NCI-H345 treated with DMSO at 0.1 percent for 48 hours (cell line): Measurements from ENCODE around the gene LRRC57.
"Not testable (repeated sequence)": the region's sequence is repeated elsewhere in the genome, so short reads cannot be mapped to it uniquely, and the experiment has no call there.

Source experiments
- DNase-seq: peaks from one replicate; lab custom pipeline; 2025; ENCODE audit not compliant: unreplicated experiment; lab: John Stamatoyannopoulos, UW

Gene LRRC57

DNA sequence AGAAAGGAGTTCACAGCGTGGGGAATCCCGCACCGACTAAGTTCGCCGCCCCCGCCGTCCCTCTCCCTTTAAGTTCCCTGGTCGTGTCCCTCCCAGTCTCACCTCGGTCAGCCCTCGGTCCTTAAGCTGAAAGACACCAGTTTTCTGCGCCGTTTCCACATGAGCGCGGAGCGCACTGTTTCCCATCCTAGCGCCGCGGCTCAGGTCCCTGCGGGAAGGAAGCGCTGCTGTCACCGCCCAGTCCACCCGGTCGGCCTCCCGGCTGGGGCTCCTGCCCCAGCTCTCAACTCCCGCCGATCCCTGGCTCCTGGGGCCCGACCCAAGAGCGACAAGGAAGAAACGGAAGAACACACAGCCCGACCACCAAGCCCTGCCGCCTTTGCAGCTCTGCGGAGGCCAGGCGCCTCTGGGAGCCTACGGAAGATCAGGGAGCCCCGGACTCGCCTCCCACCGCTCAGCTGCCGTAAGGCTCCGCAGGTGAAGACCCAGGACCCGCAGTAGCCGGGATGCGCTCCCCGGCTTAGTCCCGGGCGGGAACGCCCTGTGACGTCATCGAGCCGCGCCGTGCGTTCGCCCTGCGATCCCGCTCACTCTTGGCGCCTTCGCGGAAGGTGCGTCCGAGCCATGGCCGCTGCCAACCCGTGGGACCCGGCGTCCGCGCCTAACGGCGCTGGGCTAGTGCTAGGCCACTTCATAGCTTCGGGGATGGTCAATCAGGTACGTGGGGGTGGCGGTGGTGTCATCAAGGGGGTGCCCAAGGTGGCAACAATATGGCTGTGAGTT, at the start of gene LRRC57, which contains the start of gene HAUS2:
Gene LRRC57 (minus strand): TSS at position 545 of the 783 bp plus-strand sequence. CDS start 359 bp downstream, at position 186.
Gene HAUS2 (plus strand): TSS at position 590 of the 783 bp plus-strand sequence. CDS start 35 bp downstream, at position 625.
- peak; percentile 40 for DNase-seq

DNA sequence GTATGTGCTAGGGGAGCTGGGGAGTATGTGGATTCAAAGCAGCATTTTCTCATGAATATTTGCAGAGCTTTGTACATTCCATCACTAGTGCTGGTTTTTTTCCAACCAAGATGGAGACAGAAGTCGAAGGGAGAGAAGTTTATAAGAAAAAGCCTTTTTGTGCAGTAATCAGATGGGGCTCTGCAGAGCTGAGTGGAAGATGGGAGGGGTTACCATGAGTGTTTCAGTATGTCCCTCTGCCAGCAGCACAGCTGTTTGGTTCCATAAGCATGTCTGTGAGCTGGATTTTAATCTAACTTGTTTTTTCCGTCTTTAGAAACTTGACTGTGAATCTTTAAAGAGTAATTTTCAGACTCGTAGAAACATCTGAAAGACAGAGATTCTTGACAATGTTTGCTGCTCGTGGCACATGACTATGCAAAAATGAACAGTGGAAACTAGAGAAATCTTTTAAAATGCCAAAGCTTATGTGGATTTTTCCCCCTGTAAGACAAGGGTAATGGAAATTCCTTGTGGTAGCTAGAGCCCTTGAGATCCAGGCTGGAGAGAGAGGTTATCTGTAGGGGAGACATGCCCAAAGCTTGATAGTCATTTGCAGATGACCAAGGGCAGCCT, 47.1 kb upstream of the LRRC57 start:
- DNase-seq: no peak

DNA sequence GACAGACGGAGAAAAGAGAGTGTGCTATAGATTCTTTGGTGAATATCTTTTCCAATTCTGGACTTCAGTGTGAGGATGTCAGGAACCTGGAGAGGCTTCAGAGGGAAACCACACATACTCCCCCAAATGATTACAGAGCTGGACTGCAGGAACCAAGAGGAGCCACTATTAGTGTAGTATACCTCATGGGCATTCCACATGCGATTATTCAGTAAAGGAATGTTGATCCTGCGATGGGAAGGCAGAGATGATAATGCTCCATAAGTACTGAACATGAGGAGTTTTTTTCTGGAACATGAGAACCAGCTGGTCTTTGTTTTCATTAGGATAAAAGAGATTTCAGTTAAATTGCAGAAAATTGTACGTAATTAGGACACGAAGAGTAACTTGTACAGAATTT, 45.5 kb upstream of the LRRC57 start:
- no peak for DNase-seq

DNA sequence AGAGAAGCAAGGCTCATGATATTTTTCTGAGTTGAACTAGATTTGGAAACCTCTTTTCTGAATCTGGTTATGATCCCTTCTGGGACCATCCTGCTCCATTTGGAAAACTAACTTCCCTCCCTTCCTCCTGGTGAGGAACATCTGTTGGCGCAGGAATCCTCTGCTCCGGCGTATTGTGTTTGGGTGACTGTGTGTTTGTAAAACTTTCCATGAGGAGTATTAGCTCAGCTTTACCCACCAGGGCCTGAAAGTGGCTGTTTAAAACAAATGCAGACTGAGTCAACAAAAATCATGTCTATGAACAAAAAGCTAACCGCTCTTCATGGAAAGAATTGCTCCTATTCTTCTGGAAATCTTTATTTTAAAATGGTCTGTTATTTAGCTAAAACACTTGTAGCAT, 44.5 kb upstream of the LRRC57 start:
- DNase-seq: no peak

GRCh38 chr15:42592716-42593115, 44.1 kb upstream of the LRRC57 start:
- DNase-seq: no peak

DNA sequence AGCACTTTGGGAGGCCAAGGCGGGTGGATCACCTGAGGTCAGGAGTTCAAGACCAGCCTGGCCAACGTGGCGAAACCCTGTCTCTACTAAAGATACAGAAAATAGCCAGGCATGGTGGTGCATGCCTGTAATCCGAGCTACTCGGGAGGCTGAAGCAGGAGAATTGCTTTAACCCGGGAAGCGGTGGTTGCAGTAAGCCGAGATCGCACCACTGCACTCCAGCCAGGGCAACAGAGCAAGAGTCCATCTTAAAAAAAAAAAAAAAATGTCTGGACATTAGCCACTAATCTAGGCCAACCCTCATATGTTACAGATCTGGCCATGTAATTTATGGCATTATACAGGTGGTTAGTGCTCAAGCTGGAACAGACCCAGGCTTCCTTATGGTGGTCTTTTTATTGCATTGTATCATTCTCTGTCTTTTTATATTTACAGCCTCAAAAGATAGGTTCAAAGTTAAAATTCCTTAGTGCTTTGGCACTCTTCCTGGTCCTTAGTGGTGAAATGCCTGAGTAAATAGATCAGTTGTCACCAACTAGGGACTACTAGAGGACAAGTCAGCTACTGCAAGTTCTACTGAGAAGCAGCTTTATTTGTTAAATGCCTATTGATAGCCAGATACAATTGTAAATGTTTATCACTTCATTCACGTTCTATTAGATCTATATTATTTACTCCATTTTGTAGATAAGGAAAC, 42.8 kb upstream of the LRRC57 start:
- DNase-seq: no peak

DNA sequence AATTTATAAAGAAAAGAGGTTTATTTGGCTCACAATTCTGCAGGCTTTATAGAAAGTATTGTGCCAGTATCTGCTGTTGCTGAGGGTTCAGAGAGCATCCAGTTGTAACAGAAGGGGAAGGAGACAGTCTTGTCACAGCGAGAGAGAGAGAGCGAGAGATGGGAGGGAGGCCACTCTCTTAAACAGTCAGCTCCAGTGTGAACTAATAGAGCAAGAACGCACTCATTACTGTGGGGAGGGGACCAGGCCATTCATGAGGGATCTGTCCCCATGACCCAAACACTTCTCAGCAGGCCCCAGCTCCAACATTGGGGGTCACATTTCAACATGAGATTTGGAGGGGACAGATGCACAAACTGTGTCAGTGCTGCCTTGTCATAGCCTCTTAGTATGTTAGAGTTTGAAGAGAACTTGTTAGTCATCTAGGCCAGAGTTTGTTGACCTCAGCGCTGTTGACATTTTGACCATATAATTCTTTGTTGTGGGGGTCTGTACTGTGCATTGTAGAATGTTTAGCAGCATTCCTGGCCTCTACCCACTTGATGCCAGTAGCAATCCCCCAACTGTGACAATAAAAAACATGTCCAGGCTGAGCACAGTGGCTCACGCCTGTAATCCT, 42.1 kb upstream of the LRRC57 start:
- no peak for DNase-seq

GRCh38 chr15:42584031-42584765, 35.6 kb upstream of the LRRC57 start:
- no peak for DNase-seq

DNA sequence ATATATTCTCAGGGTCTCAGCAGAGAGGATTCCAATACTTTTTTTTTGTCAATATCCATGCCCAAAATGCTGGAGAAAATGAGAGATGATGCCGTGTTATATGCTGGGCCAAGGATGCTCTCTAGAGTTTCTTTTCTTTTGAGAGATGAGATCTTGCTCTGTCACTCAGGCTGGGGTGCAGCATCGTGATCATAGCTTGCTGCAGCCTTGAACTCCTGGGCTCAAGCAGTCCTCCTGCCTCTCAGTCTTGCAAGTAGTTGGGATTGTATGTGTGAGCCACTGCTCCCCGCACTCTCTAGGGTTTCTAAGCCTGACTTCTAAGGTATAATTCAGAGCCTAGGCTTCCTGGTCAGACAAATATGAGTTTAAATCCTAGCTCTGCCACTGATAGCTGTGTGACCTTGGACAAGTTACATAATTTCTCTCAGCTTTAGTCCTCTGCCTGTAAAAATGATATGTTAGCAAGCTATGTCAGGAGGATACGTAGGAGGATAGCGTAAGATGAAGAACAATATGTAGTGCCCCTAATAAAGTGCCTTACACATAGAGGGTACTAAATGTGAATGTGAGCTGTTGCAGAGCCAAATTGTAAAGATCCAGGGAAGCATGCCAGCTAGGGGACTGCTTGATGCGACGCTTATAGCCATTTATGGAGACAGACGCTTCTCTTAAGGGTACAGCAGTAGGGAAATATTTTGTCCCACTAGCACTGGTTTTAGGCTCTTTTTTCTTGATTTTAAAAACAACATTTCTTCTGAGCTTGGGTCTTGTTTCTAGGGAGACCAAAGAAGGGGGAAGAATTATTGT, 34.2 kb upstream of the LRRC57 start:
- no peak for DNase-seq

GRCh38 chr15:42581272-42581730, 32.7 kb upstream of the LRRC57 start:
- DNase-seq: peak; percentile 46

DNA sequence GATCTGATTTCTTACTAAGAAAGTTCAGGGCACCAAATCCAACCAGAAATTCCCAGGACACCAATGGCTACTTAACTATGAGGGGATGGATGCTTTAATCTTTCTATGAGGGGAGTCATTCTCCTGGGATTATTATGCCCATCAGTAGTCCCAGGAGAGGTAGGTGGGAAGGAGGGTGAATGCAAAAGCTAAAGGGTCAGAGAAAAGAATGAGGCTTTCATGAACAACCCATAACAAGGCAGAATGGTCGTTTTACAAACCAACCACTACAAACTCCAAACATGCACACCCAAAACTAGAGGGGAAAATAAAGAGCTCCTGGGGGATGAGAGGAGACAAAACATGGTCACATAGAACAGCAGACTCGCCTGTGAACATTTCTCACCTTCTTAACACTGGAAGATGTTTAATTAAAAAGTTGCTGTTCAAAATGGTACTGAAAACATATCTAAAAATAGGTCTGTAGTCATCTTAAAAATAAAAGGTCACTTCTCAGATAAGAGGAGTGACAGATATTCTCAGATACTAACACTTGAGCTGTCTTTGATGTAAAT, 30.5 kb upstream of the LRRC57 start:
- DNase-seq: no peak

- DNase-seq: no peak
These were observed 29.0 kb upstream of the LRRC57 start for GRCh38 chr15:42577514-42578031.

GRCh38 chr15:42576776-42577175, 28.2 kb upstream of the LRRC57 start:
- DNase-seq: no peak

- DNase-seq: no peak
These were observed 27.5 kb upstream of the LRRC57 start for GRCh38 chr15:42576040-42576594.

- peak; percentile 72 for DNase-seq
These were observed 26.8 kb upstream of the LRRC57 start, which contains the start of gene STARD9 for GRCh38 chr15:42575188-42576039. Gene STARD9 (plus strand): TSS chr15:42575606. CDS start chr15:42575716, 110 bp downstream.

- no peak for DNase-seq
These were observed 10.1 kb upstream of the LRRC57 start for GRCh38 chr15:42558739-42559138.

- DNase-seq: not testable (repeated sequence)
These were observed 8.1 kb upstream of the LRRC57 start for GRCh38 chr15:42556550-42557207.
